ENCODE results near the gene NOSIP. TPM values are rescaled to one million over a fixed set of nuclear protein-coding genes. Genes with fewer than 3 reads are reported as not detected.

Gene NOSIP
- total RNA-seq, 4 donors from 2014 or later: 62.4 to 92.8 (median 78.9) TPM

- no peaks in the 10 kb centered on the region for H3K9me3 ChIP-seq
- TF ChIP-seq POLR2A (IDR thresholded peaks at IDR 0.05): no peak
- TF ChIP-seq CTCF (IDR thresholded peaks at IDR 0.05 in 4 of 5, conservative IDR thresholded peaks at IDR 0.05 in 1 of 5): no peak
- DNase-seq (no peak), ATAC-seq (no peak)
- no peaks in the 10 kb centered on the region for H3K27me3 ChIP-seq
- H3K36me3 ChIP-seq: peaks cover 0 to 41% of the 10 kb centered on the region in 2 donors
- no peak overlapping the region for H3K4me3 ChIP-seq
- H3K27ac ChIP-seq: no peak overlapping the region
- H3K4me1 ChIP-seq: peaks cover 14 to 15% of the 10 kb centered on the region in 2 donors
- in situ Hi-C loops (cut with MboI; ENCODE audit: low sequenced_read_pairs in 4 of 4) (no loop called here), intact Hi-C loops (cut with DNase I; ENCODE audit: low total_unique reads) (loop anchor here (10.0 kb wide), 1 partner anchor 1132 kb away; the partner anchor contains the start of gene CYTH2)
Observed at GRCh38 chr19:49596407-49596806, 16.1 kb upstream of the NOSIP start.

GRCh38 chr19:49595819-49596404, 15.6 kb upstream of the NOSIP start:
- intact Hi-C loops (cut with DNase I; ENCODE audit: low total_unique reads): loop anchor here (10.0 kb wide), 1 partner anchor 1131 kb away; the partner anchor contains the start of gene CYTH2

GRCh38 chr19:49594993-49595818, 14.8 kb upstream of the NOSIP start:
- in situ Hi-C loops (cut with MboI; ENCODE audit: low sequenced_read_pairs in 4 of 4) (no loop called here), intact Hi-C loops (cut with DNase I; ENCODE audit: low total_unique reads) (loop anchor here (5.0 to 10.0 kb wide), 4 partner anchors 82 to 1130 kb away; partner anchors contain the start of genes CYTH2, FUZ, MYH14 and PRMT1)
- ATAC-seq: no peak
- Histone ChIP-seq H3K4me1 (peaks cover 14 to 15% of the 10 kb centered on the region in 2 donors), H3K4me3 (no peak overlapping the region), H3K9me3 (no peaks in the 10 kb centered on the region), H3K36me3 (peaks cover 0 to 37% of the 10 kb centered on the region in 2 donors), H3K27me3 (no peaks in the 10 kb centered on the region), H3K27ac (peak overlapping the region in 2 of 4 donors; percentile 86 to 94)
- TF ChIP-seq POLR2A (IDR thresholded peaks at IDR 0.05) (no peak), CTCF (IDR thresholded peaks at IDR 0.05 in 4 of 5, conservative IDR thresholded peaks at IDR 0.05 in 1 of 5) (no peak)
- DNase-seq: no peak

More at GRCh38 chr19:49595819-49596404, 15.6 kb upstream of the NOSIP start:
- TF ChIP-seq CTCF (IDR thresholded peaks at IDR 0.05 in 4 of 5, conservative IDR thresholded peaks at IDR 0.05 in 1 of 5): no peak
- no peak for TF ChIP-seq POLR2A (IDR thresholded peaks at IDR 0.05)
- in situ Hi-C loops (cut with MboI; ENCODE audit: low sequenced_read_pairs in 4 of 4): no loop called here
- no peak for DNase-seq
- Histone ChIP-seq H3K27me3 (no peaks in the 10 kb centered on the region), H3K36me3 (peaks cover 0 to 38% of the 10 kb centered on the region in 2 donors), H3K27ac (peak overlapping the region in 1 of 4 donors; percentile 6), H3K4me3 (no peak overlapping the region), H3K4me1 (peaks cover 14 to 15% of the 10 kb centered on the region in 2 donors), H3K9me3 (no peaks in the 10 kb centered on the region)
- no peak for ATAC-seq

- peak overlapping the region; percentile 86 to 95 (median 94) for H3K27ac ChIP-seq
- intact Hi-C loops (cut with DNase I; ENCODE audit: low total_unique reads) (loop anchor here (5.0 to 10.0 kb wide), 4 partner anchors 83 to 1130 kb away; partner anchors contain the start of genes CYTH2, FUZ, MYH14 and PRMT1), in situ Hi-C loops (cut with MboI; ENCODE audit: low sequenced_read_pairs in 4 of 4) (no loop called here)
- H3K4me3 ChIP-seq: no peak overlapping the region
- no peak for DNase-seq
- no peak for TF ChIP-seq POLR2A (IDR thresholded peaks at IDR 0.05)
- TF ChIP-seq CTCF (IDR thresholded peaks at IDR 0.05 in 4 of 5, conservative IDR thresholded peaks at IDR 0.05 in 1 of 5): no peak
- ATAC-seq: no peak
- no peaks in the 10 kb centered on the region for H3K27me3 ChIP-seq
- H3K36me3 ChIP-seq: peaks cover 0 to 29% of the 10 kb centered on the region in 2 donors
- H3K9me3 ChIP-seq: no peaks in the 10 kb centered on the region
- H3K4me1 ChIP-seq: peaks cover 14 to 15% of the 10 kb centered on the region in 2 donors
Observed at GRCh38 chr19:49594157-49594992, 14.0 kb upstream of the NOSIP start.
